Left renal pelvis (tissue), 4 donors: Measurements from ENCODE around the gene TRPM3. TPM values are rescaled to one million over a fixed set of nuclear protein-coding genes. Genes with fewer than 3 reads are reported as not detected.

Experiments
- DNase-seq, 4 donors: peaks; one replicate each; pipeline ENCODE4 v3.0.0-alpha.2; 2013; ENCODE audit warnings: low read depth in 4 of 4, low spot score in 3 of 4
- polyA plus RNA-seq, 4 donors: library from polyadenylated mRNA; unstranded; fragments of 120-200 nt; gene quantifications; one replicate each; pipeline ENCODE4 v1.2.1, GENCODE V29; 2013; ENCODE audit not compliant: insufficient read length in 4 of 4

TRPM3 gene
- polyA plus RNA-seq, 4 donors, result 6.3 to 16.1 (median 14.4) TPM

DNA sequence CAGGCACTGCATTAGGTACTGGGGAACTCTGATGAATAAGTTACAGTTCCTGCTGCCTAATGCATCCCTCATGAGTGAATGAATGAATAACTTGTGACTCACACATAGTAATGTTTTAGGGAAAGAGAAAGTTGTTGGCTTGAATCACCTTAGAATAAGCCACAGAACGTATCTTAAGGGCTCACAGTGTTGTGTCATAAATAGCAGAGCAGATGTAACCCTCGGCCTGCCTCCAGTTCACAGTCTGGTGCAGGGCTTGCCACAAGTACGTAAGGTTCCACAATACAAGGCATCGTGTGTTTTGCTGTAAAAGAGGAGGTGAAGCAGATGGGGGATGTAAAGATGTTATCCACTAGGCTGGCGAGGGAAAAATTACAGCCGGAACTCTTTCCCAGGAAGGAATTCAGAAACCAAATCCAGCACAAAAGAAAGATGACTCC lies 218.7 kb downstream of the TRPM3 start:
- DNase-seq, result no peak

DNA sequence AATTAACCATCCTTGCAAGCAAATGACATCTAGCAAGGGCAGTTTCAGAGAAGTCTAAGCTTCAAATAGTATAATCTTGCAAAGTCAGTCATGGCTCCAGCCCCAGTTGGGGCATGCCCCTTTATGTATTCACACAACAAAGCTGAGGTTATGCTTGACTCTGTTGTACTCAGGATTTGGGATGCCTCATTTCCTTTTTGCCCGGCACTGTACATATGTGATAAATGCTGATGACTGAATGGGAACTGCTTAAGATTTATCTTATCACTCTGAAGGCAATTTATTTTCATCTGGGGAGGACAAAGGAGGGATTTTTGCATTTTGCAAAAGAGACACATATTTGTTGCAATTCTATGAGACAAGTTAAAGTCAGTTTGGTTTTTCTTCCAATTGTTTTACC lies 219.2 kb downstream of the TRPM3 start:
- DNase-seq, result no peak

GRCh38 chr9:70901746-70902145 lies 219.7 kb downstream of the TRPM3 start:
- DNase-seq, result no peak

DNA sequence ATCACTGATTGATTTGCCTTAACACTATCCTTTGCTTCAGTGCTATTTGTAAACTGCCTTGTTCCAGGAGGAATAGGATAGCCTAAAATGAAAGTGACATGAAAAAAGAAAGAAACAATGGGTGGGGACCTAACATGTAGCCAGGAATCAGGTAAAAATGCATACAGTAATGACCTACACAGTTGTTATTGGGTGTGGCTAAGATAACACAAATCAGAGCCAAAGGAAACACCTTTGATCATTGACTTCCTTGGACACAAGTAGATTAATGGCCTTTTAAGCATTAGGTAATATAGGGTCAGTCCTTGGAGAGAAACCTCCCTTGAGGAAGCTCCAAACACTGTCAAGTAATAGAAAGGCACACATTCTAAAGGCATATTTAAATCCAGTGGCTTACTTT lies 220.4 kb downstream of the TRPM3 start:
- no peak for DNase-seq

GRCh38 chr9:70893580-70894122 lies 227.8 kb downstream of the TRPM3 start:
- DNase-seq, result no peak

DNA sequence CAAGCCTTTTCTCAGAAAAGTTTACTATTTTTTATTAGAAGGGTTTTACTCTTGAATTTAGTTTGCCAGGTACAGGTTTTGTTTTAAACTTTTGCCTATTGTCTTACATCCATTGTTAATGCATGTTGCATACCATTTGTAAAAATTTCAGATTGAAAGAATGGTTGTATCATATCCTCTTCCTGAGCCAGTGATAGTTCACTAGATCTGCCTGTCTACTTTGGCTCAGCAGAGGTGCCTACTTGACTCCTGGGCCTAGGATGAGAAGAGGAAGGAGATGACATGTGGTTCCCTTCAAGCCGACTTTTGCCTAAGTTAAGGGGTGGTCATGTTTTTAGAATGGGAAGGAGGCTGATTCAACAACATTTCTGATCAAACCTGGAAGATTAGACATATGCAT lies 232.9 kb downstream of the TRPM3 start:
- DNase-seq, result no peak

GRCh38 chr9:70887826-70888225 lies 233.6 kb downstream of the TRPM3 start:
- no peak for DNase-seq

DNA sequence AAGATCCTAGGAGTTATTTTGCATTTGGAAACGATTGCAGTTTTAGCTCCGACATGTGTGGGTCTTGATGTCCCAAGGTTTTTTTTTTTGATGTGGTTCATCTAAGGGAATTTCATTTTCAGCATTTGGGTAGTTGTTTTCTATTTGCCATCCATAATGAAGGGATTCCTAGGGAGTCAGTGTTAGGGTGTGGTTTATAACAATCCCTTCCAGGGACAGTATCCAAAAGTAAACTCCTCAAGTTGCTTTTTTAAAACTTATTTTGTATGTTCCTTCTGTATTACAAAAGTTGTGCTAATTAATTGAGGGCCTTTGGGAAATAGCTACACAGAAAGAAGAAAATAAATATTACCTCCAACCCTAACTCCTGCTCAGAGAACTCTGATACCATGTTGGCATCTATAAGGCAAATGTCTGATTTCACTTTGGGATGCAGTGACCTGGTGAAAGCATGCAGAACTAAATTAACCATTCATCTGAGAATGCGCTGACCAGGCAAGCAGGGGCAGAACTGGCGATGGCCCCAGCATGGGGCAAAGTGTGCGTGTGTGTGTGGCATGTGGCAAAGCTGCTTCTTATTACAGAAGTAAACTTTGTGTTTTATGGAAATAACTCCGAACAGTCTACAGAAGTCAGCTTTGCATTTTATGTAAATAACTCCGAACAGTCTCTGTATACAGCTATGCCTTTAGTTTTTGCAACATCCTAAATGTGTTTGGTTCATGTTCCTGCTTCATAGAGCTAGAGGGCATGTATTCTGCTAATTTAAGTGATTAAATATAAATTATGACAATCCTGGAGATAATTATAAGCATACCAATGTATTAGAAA lies 237.2 kb downstream of the TRPM3 start:
- no peak for DNase-seq

DNA sequence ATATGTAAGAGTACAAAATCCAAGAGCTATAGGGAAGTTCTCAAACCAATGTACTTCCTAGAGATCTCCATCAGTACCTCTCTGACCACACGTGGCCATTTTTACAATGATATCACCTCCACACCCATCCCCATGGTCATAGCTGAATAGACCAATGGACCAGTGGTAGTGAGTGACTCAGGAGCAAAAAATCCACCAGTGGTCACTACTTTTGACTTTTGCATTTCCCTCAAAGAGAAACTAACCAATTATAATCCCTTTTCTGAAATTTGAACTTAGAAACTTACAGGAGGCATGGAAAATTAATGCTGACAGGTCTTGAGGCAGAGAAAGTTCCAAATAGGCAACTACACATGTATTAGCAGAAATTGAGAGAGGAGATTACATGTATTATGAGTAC lies 238.4 kb downstream of the TRPM3 start:
- no peak for DNase-seq

DNA sequence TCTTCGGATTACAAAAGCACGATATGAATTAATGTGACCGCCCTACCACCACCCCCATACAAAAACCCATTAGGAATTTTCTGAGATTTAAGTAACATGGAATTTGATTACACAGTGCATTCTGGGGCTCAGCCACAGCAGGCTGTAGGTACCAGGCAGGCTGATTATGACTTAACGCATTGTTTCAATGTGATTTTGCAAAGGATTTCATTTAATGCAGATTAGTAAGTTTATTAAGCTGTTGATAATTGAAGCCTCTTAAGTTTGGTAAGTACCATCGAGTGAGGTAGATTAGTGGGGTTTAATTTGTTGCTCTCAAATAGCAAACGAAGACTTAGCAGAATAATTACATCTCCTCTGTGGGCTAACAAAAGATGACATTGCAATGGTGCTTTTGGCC lies 240.1 kb downstream of the TRPM3 start:
- DNase-seq, result no peak

DNA sequence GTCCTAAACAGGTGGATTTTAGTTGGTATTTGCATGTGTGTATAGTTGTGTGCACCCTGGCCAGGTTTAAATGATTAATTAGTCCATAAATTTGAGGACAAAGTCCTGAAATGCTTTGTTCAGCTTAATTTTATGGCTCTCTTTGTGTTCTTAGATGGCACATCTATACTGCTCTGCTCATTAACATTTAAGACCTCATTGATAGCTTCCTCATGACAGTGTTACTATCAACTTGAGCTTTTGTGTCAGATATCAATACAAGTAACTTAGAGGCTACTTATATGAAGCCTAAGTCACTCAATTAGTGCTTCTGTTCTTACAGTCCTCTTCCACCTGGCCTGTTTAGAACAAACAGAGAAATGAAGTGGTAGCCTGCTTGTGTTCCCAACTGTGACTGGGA lies 240.9 kb downstream of the TRPM3 start:
- no peak for DNase-seq

DNA sequence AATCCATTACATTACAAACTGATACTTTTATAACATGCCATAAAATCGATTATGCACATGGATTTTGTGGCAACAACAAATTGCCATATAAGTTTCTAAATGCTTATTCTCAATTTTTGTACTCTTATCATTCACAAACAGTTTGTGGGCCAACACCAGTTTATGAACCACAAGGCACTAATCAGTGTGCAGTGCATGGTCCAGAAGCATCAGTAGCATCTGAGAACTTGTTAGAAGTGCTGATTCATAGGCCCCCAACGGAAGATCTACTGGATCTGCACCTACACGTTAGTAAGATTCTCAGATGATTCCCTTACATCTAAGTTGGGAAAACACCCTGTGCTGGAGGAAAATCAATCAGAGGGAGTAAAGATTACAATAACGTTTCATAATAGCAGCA lies 242.8 kb downstream of the TRPM3 start:
- DNase-seq, result no peak

- DNase-seq, result no peak
These were observed 247.0 kb downstream of the TRPM3 start for GRCh38 chr9:70874451-70874850.

- no peak for DNase-seq
These were observed 247.9 kb downstream of the TRPM3 start for GRCh38 chr9:70873506-70873905.

DNA sequence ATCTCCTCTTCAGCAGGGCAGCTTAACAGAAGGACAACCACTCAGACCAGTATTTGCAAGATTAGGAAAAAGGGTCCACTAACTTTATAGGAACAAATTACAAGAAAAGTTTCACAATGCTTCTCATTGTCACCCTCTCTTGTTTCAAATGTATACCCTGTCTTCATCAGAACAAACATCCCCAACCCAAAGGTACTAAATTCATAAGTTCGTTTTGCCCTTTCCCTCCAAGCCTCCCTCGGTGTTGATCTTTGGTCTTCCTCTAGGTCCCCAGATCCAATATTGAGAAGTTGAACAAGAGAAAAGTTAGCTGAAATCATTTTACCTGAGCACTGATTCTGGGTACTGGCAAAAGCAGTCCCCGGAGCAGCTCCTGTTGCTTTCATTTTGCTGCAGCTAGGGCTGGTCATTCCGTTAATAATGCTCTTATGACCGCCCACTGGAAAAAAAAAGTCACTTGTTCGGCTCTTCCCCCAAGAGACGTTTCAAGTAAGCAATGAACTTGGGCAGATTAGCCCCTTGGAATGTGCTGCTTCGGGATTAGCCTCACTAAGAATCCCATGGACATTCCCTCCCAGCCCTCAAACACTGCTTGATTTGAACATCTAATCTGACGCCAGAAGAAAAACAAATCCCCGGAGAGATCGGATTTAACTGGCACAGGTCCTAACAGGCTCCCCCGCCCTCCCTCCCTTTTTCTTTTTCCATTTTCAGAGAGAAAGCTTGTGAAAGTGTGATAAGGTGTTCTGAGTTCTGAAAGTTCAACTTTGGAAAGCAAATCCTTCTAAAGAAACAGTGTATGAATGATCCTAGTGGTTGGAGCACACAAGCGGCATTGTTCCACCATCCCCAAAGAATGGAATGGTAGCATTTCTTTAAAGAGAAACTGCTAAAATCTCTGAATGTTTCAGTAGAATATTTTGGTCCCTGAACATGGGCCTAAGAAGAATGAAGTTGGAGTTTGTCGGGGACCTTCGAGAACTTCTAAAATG lies 252.5 kb downstream of the TRPM3 start:
- DNase-seq, result peak in 1 of 4 donors; percentile 35

DNA sequence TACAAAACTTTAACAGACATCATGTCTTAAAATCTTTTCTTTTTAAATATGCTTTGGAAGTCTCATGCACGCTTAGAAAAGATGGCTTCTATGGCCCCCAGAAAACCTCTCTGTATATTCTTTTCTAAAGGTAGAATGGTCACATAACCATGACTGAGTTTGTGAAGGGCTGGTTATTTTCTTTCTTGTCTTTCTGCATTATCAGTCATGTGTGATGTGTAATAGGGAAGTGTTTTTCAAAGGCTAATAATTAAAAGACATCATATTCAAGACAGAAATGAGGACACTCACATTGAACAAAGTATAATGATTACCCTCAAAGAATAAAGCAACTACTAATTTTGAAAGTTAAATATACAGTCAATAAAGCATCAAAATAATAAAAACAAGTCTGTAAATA lies 253.4 kb downstream of the TRPM3 start:
- no peak for DNase-seq

DNA sequence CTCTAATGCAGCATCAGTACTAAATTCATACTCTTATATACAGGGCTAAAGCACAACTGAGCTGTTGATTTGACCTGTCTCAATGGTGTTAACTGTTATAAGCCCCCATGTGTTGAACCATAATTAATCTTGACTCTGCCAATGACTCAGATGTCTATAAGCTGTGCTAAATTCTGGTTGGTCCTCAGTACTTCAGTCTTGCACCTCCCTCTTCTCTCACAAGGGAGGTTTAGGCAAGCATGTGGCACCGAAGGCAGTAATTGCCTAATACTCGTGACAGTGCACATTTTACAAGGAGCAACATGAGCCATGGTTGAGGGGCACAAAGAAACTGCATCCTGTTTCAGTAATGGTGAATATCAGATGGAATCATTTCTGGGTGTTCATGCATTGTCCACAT lies 255.9 kb downstream of the TRPM3 start:
- DNase-seq, result no peak

GRCh38 chr9:70861797-70862196 lies 259.6 kb downstream of the TRPM3 start:
- DNase-seq, result no peak

DNA sequence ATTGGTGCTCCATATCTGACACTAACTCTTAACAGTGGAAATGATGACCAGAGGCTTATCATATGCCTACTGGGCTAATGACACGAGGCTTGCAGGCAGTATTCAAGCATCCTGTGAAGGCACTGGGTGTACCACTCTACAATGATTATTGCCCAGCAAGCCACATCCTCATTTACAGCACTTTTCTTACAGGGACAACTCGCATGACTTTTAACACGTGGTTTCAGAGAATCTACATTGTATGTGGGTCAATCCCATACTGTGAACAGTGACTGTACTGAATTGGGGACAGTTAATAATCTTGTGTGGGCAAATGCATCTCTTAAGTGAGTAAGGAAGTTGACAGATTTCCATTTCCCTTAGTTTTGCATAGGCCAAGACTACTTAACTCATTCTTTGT lies 260.0 kb downstream of the TRPM3 start:
- DNase-seq, result no peak

- no peak for DNase-seq
These were observed 261.7 kb downstream of the TRPM3 start for GRCh38 chr9:70859694-70860093.

GRCh38 chr9:70856411-70856810 lies 265.0 kb downstream of the TRPM3 start:
- no peak for DNase-seq
